ENCODE results near the gene PRR15L. TPM values are rescaled to one million over a fixed set of nuclear protein-coding genes. Genes with fewer than 3 reads are reported as not detected.

The PRR15L gene
- total RNA-seq, 3 donors from 2014 or later: 38.7 to 105 TPM; not detected in 1

GRCh38 chr17:47968836-47969235 lies 11.2 kb upstream of the PRR15L start:
- intact Hi-C loops (cut with DNase I; ENCODE audit: low total_unique reads): no loop called here
- no peak overlapping the region for H3K4me3 ChIP-seq
- no peaks in the 10 kb centered on the region for H3K27me3 ChIP-seq
- H3K4me1 ChIP-seq: peaks cover 0 to 7% of the 10 kb centered on the region in 2 donors
- TF ChIP-seq POLR2A (IDR thresholded peaks at IDR 0.05): no peak
- TF ChIP-seq CTCF (IDR thresholded peaks at IDR 0.05): no peak
- no peak for TF ChIP-seq POLR2AphosphoS5 (IDR thresholded peaks at IDR 0.05)
- no peak for DNase-seq (ENCODE audit: low spot score in 2 of 2)
- H3K9me3 ChIP-seq: no peaks in the 10 kb centered on the region
- no peaks in the 10 kb centered on the region for H3K36me3 ChIP-seq
- no peak overlapping the region for H3K27ac ChIP-seq

- Histone ChIP-seq H3K27me3 (no peaks in the 10 kb centered on the region), H3K4me3 (no peak overlapping the region), H3K9me3 (no peaks in the 10 kb centered on the region), H3K27ac (peak overlapping the region in 1 of 2 donors; percentile 67), H3K4me1 (peaks cover 0 to 7% of the 10 kb centered on the region in 2 donors), H3K36me3 (no peaks in the 10 kb centered on the region)
- intact Hi-C loops (cut with DNase I; ENCODE audit: low total_unique reads): no loop called here
- no peak for DNase-seq (ENCODE audit: low spot score in 2 of 2)
- no peak for TF ChIP-seq POLR2A (IDR thresholded peaks at IDR 0.05)
- no peak for TF ChIP-seq CTCF (IDR thresholded peaks at IDR 0.05)
- TF ChIP-seq POLR2AphosphoS5 (IDR thresholded peaks at IDR 0.05): no peak
These were observed 10.0 kb upstream of the PRR15L start for GRCh38 chr17:47967607-47968252.

- H3K9me3 ChIP-seq: no peaks in the 10 kb centered on the region
- no peaks in the 10 kb centered on the region for H3K4me1 ChIP-seq
- intact Hi-C loops (cut with DNase I; ENCODE audit: low total_unique reads): no loop called here
- H3K4me3 ChIP-seq: no peak overlapping the region
- no peak for DNase-seq (ENCODE audit: low spot score in 2 of 2)
- H3K27me3 ChIP-seq: no peaks in the 10 kb centered on the region
- peak overlapping the region; percentile 23 to 56 for H3K27ac ChIP-seq
- H3K36me3 ChIP-seq: no peaks in the 10 kb centered on the region
- TF ChIP-seq POLR2AphosphoS5 (IDR thresholded peaks at IDR 0.05): no peak
These were observed 8.4 kb upstream of the PRR15L start for GRCh38 chr17:47966079-47966519.

- Histone ChIP-seq H3K9me3 (no peaks in the 10 kb centered on the region), H3K27ac (no peak overlapping the region), H3K4me1 (peaks cover 0 to 4% of the 10 kb centered on the region in 2 donors), H3K27me3 (no peaks in the 10 kb centered on the region), H3K4me3 (no peak overlapping the region), H3K36me3 (no peaks in the 10 kb centered on the region)
- TF ChIP-seq POLR2AphosphoS5 (IDR thresholded peaks at IDR 0.05): no peak
- no peak for TF ChIP-seq CTCF (IDR thresholded peaks at IDR 0.05)
- TF ChIP-seq POLR2A (IDR thresholded peaks at IDR 0.05): no peak
- intact Hi-C loops (cut with DNase I; ENCODE audit: low total_unique reads): no loop called here
- no peak for DNase-seq (ENCODE audit: low spot score in 2 of 2)
These were observed 7.2 kb upstream of the PRR15L start for GRCh38 chr17:47964856-47965255.

- no peak overlapping the region for H3K27ac ChIP-seq
- no peaks in the 10 kb centered on the region for H3K36me3 ChIP-seq
- no peak for TF ChIP-seq POLR2A (IDR thresholded peaks at IDR 0.05)
- no peak for TF ChIP-seq POLR2AphosphoS5 (IDR thresholded peaks at IDR 0.05)
- no peak for TF ChIP-seq CTCF (IDR thresholded peaks at IDR 0.05)
- peaks cover 0 to 14% of the 10 kb centered on the region in 2 donors for H3K4me1 ChIP-seq
- no peak for DNase-seq (ENCODE audit: low spot score in 2 of 2)
- H3K9me3 ChIP-seq: no peaks in the 10 kb centered on the region
- no peak overlapping the region for H3K4me3 ChIP-seq
- no peaks in the 10 kb centered on the region for H3K27me3 ChIP-seq
- intact Hi-C loops (cut with DNase I; ENCODE audit: low total_unique reads): no loop called here
These were observed 5.2 kb upstream of the PRR15L start for GRCh38 chr17:47962901-47963300.

Measured in breast epithelium (tissue), 4 donors.